Keratinocyte (primary cell): ENCODE measurements around the gene PAFAH2. TPM values are rescaled to one million over a fixed set of nuclear protein-coding genes. Genes with fewer than 3 reads are reported as not detected.

ENCODE experiments used
- DNase-seq: peaks from one replicate; pipeline ENCODE4 v3.0.0-alpha.2; 2011; ENCODE audit warnings: low read depth, missing footprints, low spot score
- FAIRE-seq: peaks from 2 replicates; lab custom pipeline; 2011; peaks lifted over from hg19 to GRCh38; lab: Jason Lieb, UNC
- H2AFZ ChIP-seq: 2 replicates; pipeline ENCODE4 v1.6.0; 2012; ENCODE audit warnings: low read length, control low read depth, inconsistent platforms; ENCODE audit not compliant: control insufficient read depth
- H3K27ac ChIP-seq: 2 replicates; pipeline ENCODE4 v1.5.1; 2011; ENCODE audit warnings: low read length; ENCODE audit not compliant: control insufficient read depth, insufficient read depth
- H3K27me3 ChIP-seq: 3 replicates; pipeline ENCODE4 v1.6.0; 2011; ENCODE audit warnings: low read length; ENCODE audit not compliant: control insufficient read depth, insufficient read depth; ENCODE audit errors: extremely low read depth
- H3K36me3 ChIP-seq, 2 experiments: 2 replicates in 1 of 2; 3 replicates in 1 of 2; pipeline ENCODE4 v1.5.1; 2011; ENCODE audit warnings: low read length in 2 of 2, mild to moderate bottlenecking in 1 of 2; ENCODE audit not compliant: control insufficient read depth in 2 of 2, insufficient read depth in 2 of 2; ENCODE audit errors: extremely low read depth in 1 of 2
- H3K4me1 ChIP-seq: 3 replicates; pipeline ENCODE4 v1.5.1; 2011; ENCODE audit warnings: low read length; ENCODE audit not compliant: control insufficient read depth, insufficient read depth; ENCODE audit errors: extremely low read depth
- H3K4me2 ChIP-seq: 3 replicates; pipeline ENCODE4 v1.6.0; 2011; ENCODE audit warnings: low read depth, low read length; ENCODE audit not compliant: control insufficient read depth, insufficient read depth; ENCODE audit errors: extremely low read depth
- H3K4me3 ChIP-seq, 3 experiments: fragments of 200-600 bp in 1 of 3; sonication (generic) in 1 of 3; 2 replicates in 2 of 3; 3 replicates in 1 of 3; pipeline ENCODE4 v1.5.1; 2011 to 2016; ENCODE audit warnings: low read length in 3 of 3, mild to moderate bottlenecking in 3 of 3, control low read depth in 2 of 3, inconsistent platforms in 1 of 3, low read depth in 1 of 3, mixed read lengths in 1 of 3, mixed run types in 1 of 3, moderate library complexity in 1 of 3; ENCODE audit not compliant: control insufficient read depth in 2 of 3, insufficient read depth in 2 of 3; ENCODE audit errors: extremely low read depth in 1 of 3
- H3K79me2 ChIP-seq: 2 replicates; pipeline ENCODE4 v1.6.0; 2012; ENCODE audit warnings: low read length; ENCODE audit not compliant: control insufficient read depth, insufficient read depth
- H3K9ac ChIP-seq: 3 replicates; pipeline ENCODE4 v1.6.0; 2011; ENCODE audit warnings: low read length; ENCODE audit not compliant: control insufficient read depth, insufficient read depth; ENCODE audit errors: extremely low read depth
- H3K9me1 ChIP-seq: 3 replicates; pipeline ENCODE4 v1.6.0; 2011; ENCODE audit warnings: low read length; ENCODE audit not compliant: control insufficient read depth, insufficient read depth; ENCODE audit errors: extremely low read depth
- H3K9me3 ChIP-seq: 2 replicates; pipeline ENCODE4 v1.5.1; 2012; ENCODE audit warnings: low read depth, low read length; ENCODE audit not compliant: control insufficient read depth
- H4K20me1 ChIP-seq: 3 replicates; pipeline ENCODE4 v1.6.0; 2011; ENCODE audit warnings: low read length; ENCODE audit not compliant: control insufficient read depth, insufficient read depth; ENCODE audit errors: extremely low read depth
- CTCF ChIP-seq, 3 experiments: IDR thresholded peaks in 1 of 3; conservative IDR thresholded peaks in 1 of 3; optimal IDR thresholded peaks in 1 of 3; 2 replicates in 2 of 3; 3 replicates in 1 of 3; pipeline versions ENCODE3 to v1.5.1; 2011; ENCODE audit warnings: low read length in 3 of 3, mild to moderate bottlenecking in 3 of 3, moderate library complexity in 2 of 3, control low read depth in 1 of 3, inconsistent platforms in 1 of 3; ENCODE audit not compliant: insufficient read depth in 2 of 3; ENCODE audit errors: extremely low read depth in 1 of 3
- EZH2 ChIP-seq: IDR thresholded peaks from one replicate; pipeline ENCODE4 v1.6.1; 2012; ENCODE audit warnings: inconsistent platforms, mild to moderate bottlenecking, low read length, moderate library complexity
- dilution Hi-C: fragments of 300-500 bp; cut with MboI; formaldehyde crosslinking; loops from one replicate; pipeline ENCODE4 v1.7.0; 2020; ENCODE audit warnings: low sequenced_read_pairs; ENCODE audit not compliant: extremely low pct_ligation_motif_present
- polyA plus RNA-seq, 5 experiments: library from polyadenylated mRNA; depleted of rRNA in 3 of 5; stranded (reverse) in 3 of 5; stranded (forward) in 1 of 5; unstranded in 1 of 5; fragments of >200 nt; gene quantifications; 1 replicate in 1 of 5; 2 replicates in 3 of 5; 3 replicates in 1 of 5; pipeline versions ENCODE4 v1.2.1 to v1.2.3, GENCODE V29; 2011 to 2012; ENCODE audit warnings: missing spikeins in 2 of 5, low read depth in 1 of 5, low replicate concordance in 1 of 5

Gene PAFAH2
- polyA plus RNA-seq, 1 donor (not counting 4 experiments of a cell fraction or from before 2014, with no cell fraction given), result 15.5 TPM

- Histone ChIP-seq H3K9ac (no peak overlapping the region), H3K79me2 (no peaks in the 10 kb centered on the region)
- no peak for FAIRE-seq
These were observed 45.9 kb upstream of the PAFAH2 start for GRCh38 chr1:26043765-26044164.

GRCh38 chr1:26041978-26042377, 44.1 kb upstream of the PAFAH2 start:
- Histone ChIP-seq H3K79me2 (no peaks in the 10 kb centered on the region), H4K20me1 (peaks cover 3% of the 10 kb centered on the region), H3K9me1 (no peaks in the 10 kb centered on the region), H3K36me3 (no peaks in the 10 kb centered on the region), H3K9ac (no peak overlapping the region), H3K27me3 (peaks cover 47% of the 10 kb centered on the region), H3K27ac (no peak overlapping the region), H3K4me1 (no peaks in the 10 kb centered on the region), H3K9me3 (no peaks in the 10 kb centered on the region), H3K4me2 (no peak overlapping the region), H2AFZ (no peak overlapping the region), H3K4me3 (no peak overlapping the region)
- no peak for DNase-seq
- no peak for TF ChIP-seq CTCF (optimal IDR thresholded peaks at IDR 0.05 in 1 of 3, IDR thresholded peaks at IDR 0.05 in 1 of 3, conservative IDR thresholded peaks at IDR 0.05 in 1 of 3; ENCODE audit: extremely low read depth in 1 of 3, insufficient read depth in 2 of 3, low read length in 3 of 3)
- TF ChIP-seq EZH2, result no peak
- dilution Hi-C loops, result no loop called here
- no peak for FAIRE-seq

More at GRCh38 chr1:26043765-26044164, 45.9 kb upstream of the PAFAH2 start:
- H3K9me3 ChIP-seq, result no peaks in the 10 kb centered on the region
- no peak overlapping the region for H3K27ac ChIP-seq
- H4K20me1 ChIP-seq, result peaks cover 3% of the 10 kb centered on the region
- H2AFZ ChIP-seq, result no peak overlapping the region
- no peaks in the 10 kb centered on the region for H3K36me3 ChIP-seq
- TF ChIP-seq EZH2 (no peak), CTCF (optimal IDR thresholded peaks at IDR 0.05 in 1 of 3, IDR thresholded peaks at IDR 0.05 in 1 of 3, conservative IDR thresholded peaks at IDR 0.05 in 1 of 3; ENCODE audit: extremely low read depth in 1 of 3, insufficient read depth in 2 of 3, low read length in 3 of 3) (no peak)
- H3K4me2 ChIP-seq, result no peak overlapping the region
- H3K4me1 ChIP-seq, result no peaks in the 10 kb centered on the region
- DNase-seq, result no peak
- dilution Hi-C loops, result no loop called here
- H3K4me3 ChIP-seq, result no peak overlapping the region
- H3K27me3 ChIP-seq, result peaks cover 65% of the 10 kb centered on the region
- H3K9me1 ChIP-seq, result no peaks in the 10 kb centered on the region
